Measurements from ENCODE around the gene IKZF5. TPM values are rescaled to one million over a fixed set of nuclear protein-coding genes. Genes with fewer than 3 reads are reported as not detected.

Gene IKZF5
- total and polyA plus RNA-seq, 9 of the 15 experiments (the other 6 are each of a cell fraction or from before 2014, with no cell fraction given), result 3.8 to 19.6 (median 12.4) TPM

- Histone ChIP-seq H3K4me2 (ENCODE audit: insufficient read depth, low read length) (peak overlapping the region; percentile 80), H3K9me3 (replicated peaks; ENCODE audit: control insufficient read depth, insufficient read depth, low read depth, low read length) (no peaks in the 10 kb centered on the region), H3K79me2 (ENCODE audit: control insufficient read depth, insufficient read depth, low read length) (peaks cover 55% of the 10 kb centered on the region), H2AFZ (ENCODE audit: low read depth, low read length) (peak overlapping the region; percentile 64), H4K20me1 (replicated peaks; ENCODE audit: control insufficient read depth, insufficient read depth, low read length) (no peaks in the 10 kb centered on the region), H3K36me3 (ENCODE audit: control insufficient read depth, insufficient read depth, low read length) (peaks cover 13% of the 10 kb centered on the region; the same call in 2 of the 3 replicates), H3K27ac (ENCODE audit: extremely low read depth, low read depth, low read length) (peak overlapping the region; percentile 41; the same call in 1 of the 3 replicates), H3K27me3 (ENCODE audit: control insufficient read depth in 2 of 2, insufficient read depth in 2 of 2, low read length in 2 of 2) (no peaks in the 10 kb centered on the region), H3K9me1 (ENCODE audit: control insufficient read depth, insufficient read depth, low read length) (no peaks in the 10 kb centered on the region), H3K9ac (ENCODE audit: insufficient read depth in 1 of 2, low read depth in 2 of 2, low read length in 2 of 2) (peak overlapping the region; percentile 43 to 89), H3K4me1 (replicated peaks in 1 of 2; ENCODE audit: control insufficient read depth in 2 of 2, insufficient read depth in 2 of 2, low read length in 2 of 2) (peaks cover 11 to 16% of the 10 kb centered on the region in 2 experiments; a peak in 4 of 5 replicates), H3K4me3 (peak overlapping the region; percentile 98)
- ATAC-seq, result peak; percentile 48
- CTCF ChIA-PET (ENCODE audit: low intra/inter-chr PET ratio), result no interaction called here
- FAIRE-seq, result peak; percentile 74
- in situ Hi-C loops (cut with MboI) (no loop called here), intact Hi-C loops (cut with micrococcal nuclease) (no loop called here)
- POLR2A ChIA-PET, result interaction anchor here (0.5 to 0.8 kb wide), 4 partner anchors 9 to 294 kb away, joined by 3 read pairs; no protein-coding TSS in a partner anchor
- DNase-seq (ENCODE audit: extremely low read depth in 1 of 4, low spot score in 3 of 4), result peak; percentile 12 to 55 (median 34)
- BruUV-seq (replicated peaks), result no TSS peak
- 3% methylated on average over 14 of the region's 34 CpGs for WGBS (ENCODE audit: insufficient coverage, low coverage, missing lambda C conversion rate)
- TF ChIP-seq SRSF9 (IDR thresholded peaks at IDR 0.05; ENCODE audit: borderline replicate concordance, low read depth, low read length) (no peak), ZNF778 (CRISPR knock-in tag; IDR thresholded peaks at IDR 0.05) (no peak), NFXL1 (CRISPR knock-in tag; IDR thresholded peaks at IDR 0.05) (no peak), PHB2 (IDR thresholded peaks at IDR 0.05; ENCODE audit: low read depth) (no peak), MTA2 (IDR thresholded peaks at IDR 0.05; ENCODE audit: low read depth) (no peak), ATF7 (IDR thresholded peaks at IDR 0.05) (no peak), UBTF (IDR thresholded peaks at IDR 0.05; ENCODE audit: borderline replicate concordance in 1 of 2, low read depth in 2 of 2, low read length in 2 of 2) (peak; percentile 63 to 67; a peak in 2 of 4 replicates), SMAD4 (CRISPR knock-in tag; conservative IDR thresholded peaks at IDR 0.05) (no peak), TEAD1 (CRISPR knock-in tag; IDR thresholded peaks at IDR 0.05) (0 out of 4 replicates have a peak, but pooled peaks of 1 of the 2 experiments have one; percentile 50), ATF6 (CRISPR knock-in tag; IDR thresholded peaks at IDR 0.05) (no peak), TFE3 (CRISPR knock-in tag; IDR thresholded peaks at IDR 0.05) (no peak), CREB3L1 (IDR thresholded peaks at IDR 0.05; ENCODE audit: borderline replicate concordance, low read depth) (no peak)
Measured at GRCh38 chr10:123009105-123009820, 668 bp upstream of the IKZF5 start.

Measured in K562 (cell line).